GM11168 (cell line): ENCODE measurements around the gene C20orf144.

Experiments used
- in situ Hi-C: fragments of 300-500 bp; cut with MboI; formaldehyde crosslinking; loops from one replicate; pipeline ENCODE4 v1.12.0; 2022; ENCODE audit warnings: low sequenced_read_pairs; ENCODE audit not compliant: unreplicated experiment

Gene C20orf144

GRCh38 chr20:33648396-33649004 is 13.6 kb upstream of the C20orf144 start:
- in situ Hi-C loops: no loop called here

GRCh38 chr20:33649201-33649681 is 12.9 kb upstream of the C20orf144 start:
- in situ Hi-C loops: no loop called here

- in situ Hi-C loops: loop anchor here (5.0 kb wide), 1 partner anchor 183 kb away; no protein-coding TSS in a partner anchor
Measured at GRCh38 chr20:33650111-33650752, 11.9 kb upstream of the C20orf144 start.

GRCh38 chr20:33650753-33651561 is 11.2 kb upstream of the C20orf144 start:
- in situ Hi-C loops: loop anchor here (5.0 kb wide), 1 partner anchor 184 kb away; no protein-coding TSS in a partner anchor

- in situ Hi-C loops: loop anchor here (5.0 kb wide), 1 partner anchor 184 kb away; no protein-coding TSS in a partner anchor
Measured at GRCh38 chr20:33651562-33652048, 10.5 kb upstream of the C20orf144 start.

GRCh38 chr20:33653218-33653899 is 8.8 kb upstream of the C20orf144 start:
- in situ Hi-C loops: loop anchor here (5.0 kb wide), 1 partner anchor 186 kb away; no protein-coding TSS in a partner anchor

GRCh38 chr20:33653900-33654596 is 8.1 kb upstream of the C20orf144 start:
- in situ Hi-C loops: loop anchor here (5.0 kb wide), 1 partner anchor 187 kb away; no protein-coding TSS in a partner anchor

- in situ Hi-C loops: loop anchor here (5.0 kb wide), 1 partner anchor 187 kb away; no protein-coding TSS in a partner anchor
Measured at GRCh38 chr20:33654680-33655161, 7.4 kb upstream of the C20orf144 start.

- in situ Hi-C loops: no loop called here
Measured at GRCh38 chr20:33655164-33655563, 7.0 kb upstream of the C20orf144 start.

GRCh38 chr20:33656010-33656782 is 5.9 kb upstream of the C20orf144 start:
- in situ Hi-C loops: no loop called here

- in situ Hi-C loops: no loop called here
Measured at GRCh38 chr20:33656783-33657703, 5.1 kb upstream of the C20orf144 start.

- in situ Hi-C loops: no loop called here
Measured at GRCh38 chr20:33657704-33658095, 4.4 kb upstream of the C20orf144 start.

- in situ Hi-C loops: no loop called here
Measured at GRCh38 chr20:33658510-33658909, 3.6 kb upstream of the C20orf144 start.

GRCh38 chr20:33658929-33659328 is 3.2 kb upstream of the C20orf144 start:
- in situ Hi-C loops: no loop called here

- in situ Hi-C loops: no loop called here
Measured at GRCh38 chr20:33659341-33660034, 2.6 kb upstream of the C20orf144 start.

GRCh38 chr20:33660035-33660684 is 2.0 kb upstream of the C20orf144 start:
- in situ Hi-C loops: no loop called here
